CD14-positive monocyte (primary cell): ENCODE data around the gene NECAB3. TPM values are rescaled to one million over a fixed set of nuclear protein-coding genes. Genes with fewer than 3 reads are reported as not detected.

Source experiments
- DNase-seq, 3 donors: peaks; one replicate each; pipeline ENCODE4 v3.0.0-alpha.2; 2011 to 2022
- H2AFZ ChIP-seq: 2 replicates; pipeline ENCODE4 v1.6.0; 2012; ENCODE audit warnings: mild to moderate bottlenecking, low read depth, low read length, inconsistent platforms; ENCODE audit not compliant: insufficient read depth, poor library complexity, severe bottlenecking
- H3K27ac ChIP-seq, 2 donors: 1 replicate in 1 of 2; 2 replicates in 1 of 2; pipeline ENCODE4 v1.5.1; 2012 to 2013; ENCODE audit warnings: low read length in 2 of 2, control low read depth in 1 of 2, inconsistent platforms in 1 of 2, low read depth in 1 of 2, mild to moderate bottlenecking in 1 of 2
- H3K27me3 ChIP-seq, 2 donors: one replicate each; pipeline versions ENCODE4 v1.6.0 to v1.6.1; 2011 to 2013; ENCODE audit warnings: low read length in 2 of 2; ENCODE audit not compliant: control insufficient read depth in 2 of 2, insufficient read depth in 2 of 2
- H3K36me3 ChIP-seq, 2 donors: replicated peaks in 1 of 2; 1 replicate in 1 of 2; 2 replicates in 1 of 2; pipeline versions ENCODE4 v1.5.1 to v1.6.1; 2012 to 2013; ENCODE audit warnings: low read length in 2 of 2, control low read depth in 1 of 2, inconsistent platforms in 1 of 2, mild to moderate bottlenecking in 1 of 2; ENCODE audit not compliant: insufficient read depth in 2 of 2, control insufficient read depth in 1 of 2
- H3K4me1 ChIP-seq, 2 donors: 1 replicate in 1 of 2; 2 replicates in 1 of 2; pipeline versions ENCODE4 v1.5.1 to v1.6.1; 2012 to 2013; ENCODE audit warnings: low read length in 2 of 2, control low read depth in 1 of 2, inconsistent platforms in 1 of 2, mild to moderate bottlenecking in 1 of 2, moderate library complexity in 1 of 2; ENCODE audit not compliant: insufficient read depth in 2 of 2, control insufficient read depth in 1 of 2
- H3K4me2 ChIP-seq: replicated peaks from 2 replicates; pipeline ENCODE3; 2012; ENCODE audit warnings: low read length, moderate library complexity, mild to moderate bottlenecking; ENCODE audit not compliant: poor library complexity, severe bottlenecking; ENCODE audit errors: extremely low read depth
- H3K4me3 ChIP-seq, 3 experiments: fragments of 200-600 bp in 1 of 3; sonication (generic) in 1 of 3; replicated peaks in 1 of 3; 1 replicate in 2 of 3; 2 replicates in 1 of 3; pipeline ENCODE4 v1.5.1; 2011 to 2013; ENCODE audit warnings: low read length in 3 of 3, mild to moderate bottlenecking in 3 of 3, control low read depth in 2 of 3, low read depth in 2 of 3, inconsistent platforms in 1 of 3, moderate library complexity in 1 of 3
- H3K79me2 ChIP-seq: 2 replicates; pipeline ENCODE4 v1.6.0; 2012; ENCODE audit warnings: mild to moderate bottlenecking, control low read depth, inconsistent platforms, low read length, moderate library complexity; ENCODE audit not compliant: insufficient read depth
- H3K9ac ChIP-seq: 2 replicates; pipeline ENCODE4 v1.6.0; 2017; ENCODE audit warnings: low read length, mild to moderate bottlenecking; ENCODE audit not compliant: insufficient read depth, poor library complexity, severe bottlenecking
- H3K9me3 ChIP-seq, 2 donors: replicated peaks in 1 of 2; 1 replicate in 1 of 2; 2 replicates in 1 of 2; pipeline versions ENCODE4 v1.5.1 to v1.6.1; 2012 to 2013; ENCODE audit warnings: low read length in 2 of 2, control low read depth in 1 of 2; ENCODE audit not compliant: control insufficient read depth in 1 of 2, insufficient read depth in 1 of 2
- H4K20me1 ChIP-seq: 2 replicates; pipeline ENCODE4 v1.6.0; 2012; ENCODE audit warnings: mild to moderate bottlenecking, low read length, control low read depth, moderate library complexity; ENCODE audit not compliant: insufficient read depth
- H3K27ac Mint-ChIP-seq, 7 donors: one replicate each; pipeline ENCODE4 v1.8.0; 2020; ENCODE audit warnings: mild to moderate bottlenecking in 7 of 7, mixed read lengths in 7 of 7, moderate library complexity in 6 of 7, inconsistent platforms in 2 of 7
- H3K27me3 Mint-ChIP-seq, 3 donors: one replicate each; pipeline ENCODE4 v1.8.0; 2021 to 2022; ENCODE audit warnings: low read depth in 3 of 3, mild to moderate bottlenecking in 3 of 3, mixed read lengths in 3 of 3, moderate library complexity in 3 of 3, inconsistent platforms in 1 of 3
- H3K36me3 Mint-ChIP-seq, 2 donors: one replicate each; pipeline ENCODE4 v1.8.0; 2020; ENCODE audit warnings: mixed read lengths in 2 of 2, inconsistent platforms in 1 of 2, mild to moderate bottlenecking in 1 of 2
- H3K4me1 Mint-ChIP-seq: one replicate; pipeline ENCODE4 v1.8.0; 2020; ENCODE audit warnings: mild to moderate bottlenecking, mixed read lengths
- H3K4me3 Mint-ChIP-seq, 2 donors: one replicate each; pipeline ENCODE4 v1.8.0; 2020; ENCODE audit warnings: mild to moderate bottlenecking in 2 of 2, mixed read lengths in 2 of 2, moderate library complexity in 1 of 2
- H3K9me3 Mint-ChIP-seq, 7 donors: one replicate each; pipeline ENCODE4 v1.8.0; 2020 to 2022; ENCODE audit warnings: mixed read lengths in 7 of 7, mild to moderate bottlenecking in 6 of 7, moderate library complexity in 6 of 7, inconsistent platforms in 2 of 7
- WGBS: methylation state at CpG from one replicate; pipeline ENCODE4 v1.1.5; 2013; ENCODE audit warnings: missing lambda C conversion rate; ENCODE audit not compliant: insufficient coverage; 5-methylcytosine and 5-hydroxymethylcytosine counted together
- intact Hi-C, 2 donors: fragments of 100-400 bp; cut with micrococcal nuclease; formaldehyde crosslinking; loops; one replicate each; pipeline versions ENCODE4 v1.15.0 to v1.15.1; 2023
- polyA plus RNA-seq, 3 donors: library from polyadenylated mRNA; depleted of rRNA in 1 of 3; unstranded in 2 of 3; stranded (reverse) in 1 of 3; fragments of 300-500 nt in 2 of 3; fragments of >200 nt in 1 of 3; fragmentation: Illumina TruSeq in 2 of 3; gene quantifications; 1 replicate in 2 of 3; 2 replicates in 1 of 3; pipeline ENCODE4 v1.2.3, GENCODE V29; 2012 to 2021
- TF ChIP-seq, protein P1 (sequence below): fragments of 200-600 bp; IDR thresholded peaks from one replicate; pipeline ENCODE4 v1.8.0; 2022; ENCODE audit warnings: antibody characterized with exemption, mild to moderate bottlenecking

The NECAB3 gene
- polyA plus RNA-seq, 3 donors: 1.3 to 12.8 (median 1.8) TPM

DNA sequence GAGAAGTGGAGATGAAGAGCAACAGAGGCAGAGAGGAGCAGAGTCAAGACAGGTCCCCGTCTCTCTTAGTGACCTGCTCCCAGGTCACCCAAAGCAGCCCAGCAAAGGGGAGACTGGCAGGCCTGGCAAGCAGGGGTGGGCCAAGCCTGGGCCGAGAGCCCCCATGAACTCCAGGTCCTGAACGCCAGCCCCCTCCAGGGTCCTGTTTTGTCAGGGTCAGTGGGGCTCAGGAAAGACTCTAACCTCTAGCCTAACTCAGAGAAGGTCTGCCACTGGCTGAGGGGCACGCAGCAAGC, 1.2 kb downstream of the NECAB3 start:
- Mint-ChIP-seq H3K27ac (no peak overlapping the region), H3K27me3 (peaks cover 2 to 8% (median 3%) of the 10 kb centered on the region in 3 donors), H3K4me3 (peak overlapping the region; percentile 91 to 97), H3K36me3 (peaks cover 5 to 22% of the 10 kb centered on the region in 2 donors), H3K4me1 (peaks cover 23% of the 10 kb centered on the region), H3K9me3 (no peaks in the 10 kb centered on the region)
- Histone ChIP-seq H3K9me3 (no peaks in the 10 kb centered on the region), H3K36me3 (no peaks in the 10 kb centered on the region), H3K4me3 (peak overlapping the region in 1 of 3 experiments; percentile 74), H3K4me1 (peaks cover 17 to 26% of the 10 kb centered on the region in 2 donors), H3K27me3 (no peaks in the 10 kb centered on the region), H2AFZ (no peak overlapping the region), H3K4me2 (peak overlapping the region; percentile 76), H3K79me2 (no peaks in the 10 kb centered on the region), H4K20me1 (peaks cover 8% of the 10 kb centered on the region), H3K27ac (no peak overlapping the region), H3K9ac (no peak overlapping the region)
- no peak for DNase-seq
- 100% methylated on average over 1 of the region's 4 CpGs for WGBS
- TF ChIP-seq, protein P1, sequence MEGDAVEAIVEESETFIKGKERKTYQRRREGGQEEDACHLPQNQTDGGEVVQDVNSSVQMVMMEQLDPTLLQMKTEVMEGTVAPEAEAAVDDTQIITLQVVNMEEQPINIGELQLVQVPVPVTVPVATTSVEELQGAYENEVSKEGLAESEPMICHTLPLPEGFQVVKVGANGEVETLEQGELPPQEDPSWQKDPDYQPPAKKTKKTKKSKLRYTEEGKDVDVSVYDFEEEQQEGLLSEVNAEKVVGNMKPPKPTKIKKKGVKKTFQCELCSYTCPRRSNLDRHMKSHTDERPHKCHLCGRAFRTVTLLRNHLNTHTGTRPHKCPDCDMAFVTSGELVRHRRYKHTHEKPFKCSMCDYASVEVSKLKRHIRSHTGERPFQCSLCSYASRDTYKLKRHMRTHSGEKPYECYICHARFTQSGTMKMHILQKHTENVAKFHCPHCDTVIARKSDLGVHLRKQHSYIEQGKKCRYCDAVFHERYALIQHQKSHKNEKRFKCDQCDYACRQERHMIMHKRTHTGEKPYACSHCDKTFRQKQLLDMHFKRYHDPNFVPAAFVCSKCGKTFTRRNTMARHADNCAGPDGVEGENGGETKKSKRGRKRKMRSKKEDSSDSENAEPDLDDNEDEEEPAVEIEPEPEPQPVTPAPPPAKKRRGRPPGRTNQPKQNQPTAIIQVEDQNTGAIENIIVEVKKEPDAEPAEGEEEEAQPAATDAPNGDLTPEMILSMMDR: no peak
- intact Hi-C loops: loop anchor here in 1 of 2 donors (5.0 kb wide), 1 partner anchor 231 kb away; the partner anchor contains the start of gene SNTA1

- Mint-ChIP-seq H3K4me3 (no peak overlapping the region), H3K4me1 (peaks cover 24% of the 10 kb centered on the region), H3K9me3 (no peaks in the 10 kb centered on the region), H3K36me3 (peaks cover 5 to 18% of the 10 kb centered on the region in 2 donors), H3K27me3 (peaks cover 2 to 8% (median 3%) of the 10 kb centered on the region in 3 donors), H3K27ac (no peak overlapping the region)
- H3K79me2 ChIP-seq: no peaks in the 10 kb centered on the region
- no peak overlapping the region for H3K27ac ChIP-seq
- H3K36me3 ChIP-seq: no peaks in the 10 kb centered on the region
- peaks cover 9% of the 10 kb centered on the region for H4K20me1 ChIP-seq
- no peak overlapping the region for H3K4me2 ChIP-seq
- H2AFZ ChIP-seq: no peak overlapping the region
- no peak overlapping the region for H3K4me3 ChIP-seq
- TF ChIP-seq, protein P1: no peak
- no peak overlapping the region for H3K9ac ChIP-seq
- H3K4me1 ChIP-seq: peaks cover 22 to 31% of the 10 kb centered on the region in 2 donors
- intact Hi-C loops: loop anchor here in 1 of 2 donors (5.0 kb wide), 1 partner anchor 230 kb away; the partner anchor contains the start of gene SNTA1
- WGBS: 73% methylated on average over 15 of the region's 17 CpGs
- DNase-seq: no peak
- H3K9me3 ChIP-seq: no peaks in the 10 kb centered on the region
- no peaks in the 10 kb centered on the region for H3K27me3 ChIP-seq
These were observed 1.7 kb downstream of the NECAB3 start for GRCh38 chr20:33672426-33673113.
